LNCaP clone FGC (cell line): Measurements from ENCODE around the gene FAM98A.

ENCODE experiments used
- DNase-seq: peaks from one replicate; pipeline ENCODE4 v3.0.0-alpha.2; 2011; ENCODE audit warnings: low read depth
- H3K4me3 ChIP-seq: 2 replicates; pipeline ENCODE4 v1.5.1; 2011; ENCODE audit warnings: mild to moderate bottlenecking, low read depth, low read length, control low read depth
- CTCF ChIP-seq: IDR thresholded peaks from 2 replicates; pipeline ENCODE4 v1.5.1; 2012; ENCODE audit warnings: mild to moderate bottlenecking; ENCODE audit not compliant: control insufficient read depth, insufficient read depth; ENCODE audit errors: extremely low read depth

FAM98A gene

GRCh38 chr2:33561872-33562271 is 37.2 kb downstream of the FAM98A start:
- no peak for TF ChIP-seq CTCF
- no peak overlapping the region for H3K4me3 ChIP-seq
- DNase-seq = no peak

- DNase-seq = no peak
- no peak for TF ChIP-seq CTCF
- no peak overlapping the region for H3K4me3 ChIP-seq
Measured at GRCh38 chr2:33560017-33560416, 39.1 kb downstream of the FAM98A start.

GRCh38 chr2:33559328-33559727 is 39.8 kb downstream of the FAM98A start:
- H3K4me3 ChIP-seq = no peak overlapping the region
- DNase-seq = no peak
- no peak for TF ChIP-seq CTCF

- TF ChIP-seq CTCF = no peak
- no peak for DNase-seq
- no peak overlapping the region for H3K4me3 ChIP-seq
Measured at GRCh38 chr2:33555681-33556080, 43.4 kb downstream of the FAM98A start.

- DNase-seq = peak; percentile 13
- no peak for TF ChIP-seq CTCF
- H3K4me3 ChIP-seq = no peak overlapping the region
Measured at GRCh38 chr2:33552758-33553461, 46.2 kb downstream of the FAM98A start.

GRCh38 chr2:33550206-33550605 is 48.9 kb downstream of the FAM98A start:
- TF ChIP-seq CTCF = no peak
- no peak overlapping the region for H3K4me3 ChIP-seq
- DNase-seq = no peak

- DNase-seq = no peak
- H3K4me3 ChIP-seq = no peak overlapping the region
- no peak for TF ChIP-seq CTCF
Measured at GRCh38 chr2:33541243-33541642, 57.9 kb downstream of the FAM98A start.
